BLaER1 treated with 17β-estradiol and CSF1 and Interleukin-3, amounts not matched to agents 10 nM and 100 nM (cell line): ENCODE data around the gene TWIST2.

Experiments used
- H3K27ac ChIP-seq, 11 experiments: shearing (Covaris generic); formaldehyde crosslinking; 2 replicates each; pipeline ENCODE4 v1.8.1; 2022
- H3K27me3 ChIP-seq, 11 experiments: shearing (Covaris generic); formaldehyde crosslinking; 2 replicates each; pipeline ENCODE4 v1.8.1; 2022
- H3K36me3 ChIP-seq, 11 experiments: shearing (Covaris generic); formaldehyde crosslinking; 2 replicates each; pipeline ENCODE4 v1.8.1; 2022
- H3K4me1 ChIP-seq, 10 experiments: shearing (Covaris generic); formaldehyde crosslinking; 2 replicates each; pipeline ENCODE4 v1.8.1; 2022
- H3K4me2 ChIP-seq, 11 experiments: shearing (Covaris generic); formaldehyde crosslinking; 2 replicates each; pipeline ENCODE4 v1.8.1; 2022
- H3K4me3 ChIP-seq, 10 experiments: shearing (Covaris generic); formaldehyde crosslinking; 2 replicates each; pipeline ENCODE4 v1.8.1; 2022
- H3K9ac ChIP-seq, 11 experiments: shearing (Covaris generic); formaldehyde crosslinking; 2 replicates each; pipeline ENCODE4 v1.8.1; 2022
- H3K9me3 ChIP-seq, 11 experiments: shearing (Covaris generic); formaldehyde crosslinking; replicated peaks in 1 of 11; 2 replicates each; pipeline ENCODE4 v1.8.1; 2022
- H4K20me1 ChIP-seq, 11 experiments: shearing (Covaris generic); formaldehyde crosslinking; 2 replicates each; pipeline ENCODE4 v1.8.1; 2022
- Cebpa-rat ChIP-seq, 11 experiments: shearing (Covaris generic); IDR thresholded peaks; 2 replicates each; pipeline ENCODE4 v1.8.1; 2022

Gene TWIST2

DNA sequence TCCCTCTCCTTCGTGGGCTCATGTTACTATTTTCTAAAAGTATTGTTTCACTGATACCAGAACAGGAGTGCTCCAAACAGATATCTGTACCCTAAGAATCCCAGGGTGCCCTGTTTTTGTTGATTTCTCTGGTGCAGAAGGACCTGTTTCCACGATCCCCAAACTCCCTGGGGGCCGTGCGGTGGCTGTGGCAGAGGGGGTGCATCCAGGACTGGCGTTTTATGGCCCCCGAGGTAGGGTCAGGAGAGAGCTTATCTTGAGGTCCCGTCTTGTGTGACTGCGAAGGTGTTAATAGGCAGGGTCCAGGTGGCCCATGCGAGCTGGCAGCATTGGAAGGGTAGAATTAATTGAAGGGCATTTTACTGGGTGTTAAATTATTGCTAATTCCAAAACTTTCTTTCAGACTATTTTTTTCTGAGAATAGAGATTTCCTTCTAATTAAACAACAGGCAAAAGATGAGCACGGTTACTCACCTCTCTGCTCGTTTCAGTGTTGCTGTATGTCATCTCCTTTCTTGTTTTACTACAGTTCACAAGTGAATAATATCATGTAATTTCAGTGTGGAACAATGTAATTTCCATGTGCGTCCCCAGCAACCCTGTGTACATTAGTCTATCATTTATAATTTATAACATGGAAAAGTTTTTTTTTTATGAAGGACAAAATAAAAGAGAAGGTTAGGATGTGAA is 8.2 kb downstream of the TWIST2 start:
- peaks cover 17 to 27% (median 21%) of the 10 kb centered on the region in 11 experiments; a peak in 21 of 22 replicates for H3K9me3 ChIP-seq
- H3K4me1 ChIP-seq = peaks cover 22 to 48% (median 39%) of the 10 kb centered on the region in 10 experiments
- H3K4me3 ChIP-seq = no peak overlapping the region
- H3K4me2 ChIP-seq = peak overlapping the region in 8 of 11 experiments; percentile 72 to 87 (median 81); a peak in 12 of 22 replicates
- peaks cover 0 to 4% (median 0%) of the 10 kb centered on the region in 11 experiments; a peak in 1 of 22 replicates for H4K20me1 ChIP-seq
- TF ChIP-seq Cebpa-rat (IDR thresholded peaks at IDR 0.05) = no peak
- peaks cover 0 to 56% (median 0%) of the 10 kb centered on the region in 11 experiments; a peak in 7 of 22 replicates for H3K27me3 ChIP-seq
- H3K9ac ChIP-seq = no peak overlapping the region
- H3K36me3 ChIP-seq = no peaks in the 10 kb centered on the region
- no peak overlapping the region for H3K27ac ChIP-seq

- H3K4me2 ChIP-seq = peak overlapping the region; percentile 36 to 87 (median 79)
- peaks cover 0 to 50% (median 0%) of the 10 kb centered on the region in 11 experiments; a peak in 4 of 22 replicates for H3K27me3 ChIP-seq
- H3K36me3 ChIP-seq = no peaks in the 10 kb centered on the region
- H4K20me1 ChIP-seq = peaks cover 0 to 4% (median 0%) of the 10 kb centered on the region in 11 experiments; a peak in 1 of 22 replicates
- H3K9ac ChIP-seq = 0 out of 22 replicates have a peak overlapping the region, but pooled peaks of 1 of the 11 experiments have one; percentile 0
- H3K27ac ChIP-seq = peak overlapping the region in 8 of 11 experiments; percentile 2 to 50 (median 32); a peak in 10 of 22 replicates
- no peak for TF ChIP-seq Cebpa-rat (IDR thresholded peaks at IDR 0.05)
- H3K4me1 ChIP-seq = peaks cover 22 to 48% (median 39%) of the 10 kb centered on the region in 10 experiments
- H3K4me3 ChIP-seq = no peak overlapping the region; a peak in 1 of 20 replicates
- peaks cover 17 to 27% (median 21%) of the 10 kb centered on the region in 11 experiments; a peak in 21 of 22 replicates for H3K9me3 ChIP-seq
Observed at GRCh38 chr2:238856713-238857567, 9.1 kb downstream of the TWIST2 start.

DNA sequence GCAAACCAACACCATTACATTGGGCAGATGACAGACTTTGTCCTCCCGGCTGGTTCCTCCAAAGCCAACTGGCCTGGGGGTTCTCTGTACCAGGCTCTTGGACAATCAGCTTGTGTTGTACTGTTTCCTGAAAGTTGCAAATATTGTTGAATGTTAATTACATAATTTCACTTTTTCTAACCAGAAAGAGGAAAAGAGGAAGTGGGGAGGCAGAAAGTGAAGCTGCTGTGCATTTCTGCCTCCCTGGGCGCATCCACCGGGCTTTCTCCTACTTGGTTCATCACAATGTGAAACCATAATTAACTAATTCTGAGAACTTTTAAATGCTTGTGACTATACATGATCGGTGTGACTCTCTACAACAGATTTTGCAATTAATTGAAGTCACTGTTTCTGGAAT is 10.1 kb downstream of the TWIST2 start:
- peaks cover 22 to 48% (median 39%) of the 10 kb centered on the region in 10 experiments for H3K4me1 ChIP-seq
- peak overlapping the region; percentile 36 to 87 (median 79) for H3K4me2 ChIP-seq
- peak overlapping the region in 5 of 11 experiments; percentile 2 to 50 (median 15); a peak in 7 of 22 replicates for H3K27ac ChIP-seq
- H3K36me3 ChIP-seq = no peaks in the 10 kb centered on the region
- H3K9ac ChIP-seq = no peak overlapping the region; a peak in 1 of 22 replicates
- no peak overlapping the region for H3K4me3 ChIP-seq
- TF ChIP-seq Cebpa-rat (IDR thresholded peaks at IDR 0.05) = peak in 1 of 11 experiments; percentile 58; a peak in 1 of 22 replicates
- peaks cover 0 to 48% (median 0%) of the 10 kb centered on the region in 11 experiments; a peak in 4 of 22 replicates for H3K27me3 ChIP-seq
- H4K20me1 ChIP-seq = peaks cover 0 to 4% (median 0%) of the 10 kb centered on the region in 11 experiments; a peak in 1 of 22 replicates
- H3K9me3 ChIP-seq = peaks cover 17 to 27% (median 21%) of the 10 kb centered on the region in 11 experiments; a peak in 21 of 22 replicates

DNA sequence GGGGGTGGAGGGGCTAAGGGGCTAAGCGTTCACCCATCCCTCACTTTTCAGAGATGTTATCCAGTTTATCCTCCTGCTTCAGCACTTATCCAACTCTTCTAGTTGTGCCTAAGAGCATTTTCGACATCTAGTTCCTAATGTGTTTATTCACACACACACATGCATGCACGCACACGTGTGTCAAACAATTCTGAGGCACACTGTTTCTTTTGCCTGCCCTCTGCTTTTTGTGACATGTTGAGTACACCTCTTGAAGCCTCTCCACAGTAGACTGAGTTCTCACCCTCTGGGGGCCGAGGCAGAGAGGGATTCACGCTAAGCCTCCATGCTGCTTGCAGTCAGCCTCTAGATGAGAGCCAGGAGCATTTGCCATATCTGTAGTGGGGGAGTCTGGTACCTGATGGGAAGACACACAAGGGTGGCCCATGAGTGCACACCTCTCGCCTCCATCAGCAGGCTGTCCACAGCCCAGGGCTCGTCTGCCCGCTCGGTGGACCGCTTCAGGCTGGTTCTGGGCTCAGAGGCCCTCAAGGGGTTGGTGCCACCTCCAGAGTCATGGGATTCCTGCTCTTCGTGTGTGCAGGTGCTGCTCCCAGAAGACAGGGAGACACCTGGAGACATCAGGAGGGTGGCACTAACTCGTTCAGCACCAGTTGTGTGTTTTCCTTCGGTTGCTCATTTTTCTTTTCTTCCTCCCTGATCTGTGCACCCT is 11.9 kb downstream of the TWIST2 start:
- peaks cover 4 to 27% (median 16%) of the 10 kb centered on the region in 11 experiments; a peak in 20 of 22 replicates for H3K9me3 ChIP-seq
- no peak overlapping the region for H3K4me3 ChIP-seq
- H3K27ac ChIP-seq = no peak overlapping the region

DNA sequence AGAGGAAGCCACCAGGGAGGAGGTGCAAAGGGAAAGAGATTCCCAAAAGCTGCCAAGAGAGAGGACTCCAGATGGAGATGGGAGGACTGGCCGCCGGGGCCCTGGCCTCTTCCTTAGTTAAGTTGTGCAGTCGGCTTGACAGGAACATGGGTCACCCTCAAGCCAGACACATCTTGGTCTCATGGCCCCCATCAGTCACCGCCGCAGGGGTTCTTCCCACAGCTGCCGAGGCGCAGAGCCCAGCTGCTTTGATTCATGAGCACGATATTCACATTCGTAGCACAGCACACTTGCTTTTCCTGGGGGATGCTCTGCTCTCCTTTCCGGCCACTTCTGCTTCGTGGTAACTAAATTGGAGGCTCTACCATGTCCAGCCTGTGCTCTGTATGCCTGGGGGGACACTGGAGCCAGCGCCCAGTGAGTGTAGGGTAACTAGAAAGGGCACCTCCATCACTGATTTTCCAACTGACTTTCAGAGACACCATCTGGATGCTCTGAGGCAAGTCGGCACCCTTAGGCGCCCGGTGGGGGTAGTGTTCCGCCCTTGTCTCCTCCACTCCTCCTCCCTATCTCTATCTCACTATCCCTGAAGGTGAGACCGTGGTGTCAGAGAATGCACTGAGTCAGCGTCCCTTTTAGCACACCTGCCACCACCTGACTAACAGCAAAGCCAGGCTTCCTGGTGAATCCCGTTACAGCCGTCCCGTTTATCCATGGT is 13.3 kb downstream of the TWIST2 start:
- H3K36me3 ChIP-seq = no peaks in the 10 kb centered on the region

More for the DNA sequence above, 11.9 kb downstream of the TWIST2 start:
- H3K27me3 ChIP-seq = peaks cover 0 to 40% (median 0%) of the 10 kb centered on the region in 11 experiments; a peak in 4 of 22 replicates
- TF ChIP-seq Cebpa-rat (IDR thresholded peaks at IDR 0.05) = no peak
- H3K9ac ChIP-seq = no peak overlapping the region
- H4K20me1 ChIP-seq = peaks cover 0 to 4% (median 0%) of the 10 kb centered on the region in 11 experiments; a peak in 1 of 22 replicates
- H3K4me1 ChIP-seq = peaks cover 35 to 51% (median 41%) of the 10 kb centered on the region in 10 experiments
- H3K4me2 ChIP-seq = peak overlapping the region in 8 of 11 experiments; percentile 6 to 70 (median 54); a peak in 14 of 22 replicates
- H3K36me3 ChIP-seq = no peaks in the 10 kb centered on the region

DNA sequence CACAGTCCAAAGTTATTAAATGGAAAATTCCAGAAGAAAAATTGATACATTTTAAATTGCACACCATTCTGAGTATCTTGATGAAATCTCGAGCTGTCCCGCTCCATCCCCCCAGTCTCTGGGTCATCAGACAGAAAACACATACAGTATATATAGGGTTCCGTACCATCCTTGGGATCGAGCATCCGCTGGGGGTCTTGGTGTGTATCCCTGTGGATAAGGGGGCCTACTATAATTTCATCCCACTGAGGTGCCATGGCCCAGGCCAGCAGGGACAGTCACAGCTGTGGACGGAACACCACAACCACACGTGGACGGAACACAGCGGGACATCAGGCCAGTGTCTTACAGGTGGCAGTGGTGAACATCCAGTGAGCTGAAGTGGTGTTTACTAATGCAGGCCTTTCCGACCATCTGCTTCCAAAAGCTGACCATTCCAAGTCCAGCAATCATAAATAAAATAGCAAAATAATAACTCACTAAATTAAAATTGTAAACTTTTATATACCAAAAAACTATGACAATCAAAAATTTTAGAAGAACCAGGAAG is 14.0 kb downstream of the TWIST2 start:
- Histone ChIP-seq H3K9me3 (peaks cover 0 to 21% (median 9%) of the 10 kb centered on the region in 11 experiments; a peak in 8 of 22 replicates), H3K4me2 (no peak overlapping the region), H3K9ac (no peak overlapping the region), H3K36me3 (no peaks in the 10 kb centered on the region), H4K20me1 (peaks cover 0 to 7% (median 0%) of the 10 kb centered on the region in 11 experiments; a peak in 1 of 22 replicates), H3K27me3 (peaks cover 0 to 23% (median 0%) of the 10 kb centered on the region in 11 experiments; a peak in 4 of 22 replicates), H3K27ac (no peak overlapping the region), H3K4me3 (no peak overlapping the region), H3K4me1 (peaks cover 36 to 48% (median 39%) of the 10 kb centered on the region in 10 experiments)
- no peak for TF ChIP-seq Cebpa-rat (IDR thresholded peaks at IDR 0.05)

More for the DNA sequence above, 13.3 kb downstream of the TWIST2 start:
- peaks cover 36 to 51% (median 41%) of the 10 kb centered on the region in 10 experiments for H3K4me1 ChIP-seq
- H4K20me1 ChIP-seq = peaks cover 0 to 4% (median 0%) of the 10 kb centered on the region in 11 experiments; a peak in 1 of 22 replicates
- H3K4me2 ChIP-seq = peak overlapping the region in 8 of 11 experiments; percentile 6 to 70 (median 54); a peak in 8 of 22 replicates
- no peak for TF ChIP-seq Cebpa-rat (IDR thresholded peaks at IDR 0.05)
- H3K27ac ChIP-seq = no peak overlapping the region
- H3K9me3 ChIP-seq = peaks cover 0 to 22% (median 9%) of the 10 kb centered on the region in 11 experiments; a peak in 8 of 22 replicates
- no peak overlapping the region for H3K9ac ChIP-seq
- peaks cover 0 to 29% (median 0%) of the 10 kb centered on the region in 11 experiments; a peak in 4 of 22 replicates for H3K27me3 ChIP-seq
- no peak overlapping the region for H3K4me3 ChIP-seq

- Histone ChIP-seq H3K4me1 (peaks cover 34 to 48% (median 39%) of the 10 kb centered on the region in 10 experiments), H3K9me3 (peaks cover 0 to 21% (median 9%) of the 10 kb centered on the region in 11 experiments; a peak in 8 of 22 replicates), H3K27me3 (peaks cover 0 to 15% (median 0%) of the 10 kb centered on the region in 11 experiments; a peak in 3 of 22 replicates), H3K9ac (no peak overlapping the region), H3K27ac (no peak overlapping the region), H4K20me1 (peaks cover 0 to 11% (median 0%) of the 10 kb centered on the region in 11 experiments; a peak in 2 of 22 replicates), H3K36me3 (no peaks in the 10 kb centered on the region), H3K4me3 (no peak overlapping the region), H3K4me2 (no peak overlapping the region)
- no peak for TF ChIP-seq Cebpa-rat (IDR thresholded peaks at IDR 0.05)
Observed at GRCh38 chr2:238862701-238863100, 14.8 kb downstream of the TWIST2 start.
